GM19397 (cell line): ENCODE results near the gene ZNF485.
"Not testable (repeated sequence)": the region's sequence is repeated elsewhere in the genome, so short reads cannot be mapped to it uniquely, and the experiment has no call there.

Experiments
- ATAC-seq: cut with Tn5 transposase; IDR thresholded peaks from one replicate; pipeline ENCODE4 v1.9.1; 2021; ENCODE audit warnings: mild to moderate bottlenecking, moderate library complexity; ENCODE audit not compliant: unreplicated experiment

ZNF485 gene

GRCh38 chr10:43606323-43607198, at the start of gene ZNF485:
ZNF485 (plus strand) TSS chr10:43606438; CDS start chr10:43607051, 613 bp downstream.
- peak; percentile 100 for ATAC-seq

GRCh38 chr10:43557214-43557613, 49.0 kb upstream of the ZNF485 start:
- ATAC-seq, result no peak

- no peak for ATAC-seq
Measured at GRCh38 chr10:43569681-43570080, 36.6 kb upstream of the ZNF485 start.

DNA sequence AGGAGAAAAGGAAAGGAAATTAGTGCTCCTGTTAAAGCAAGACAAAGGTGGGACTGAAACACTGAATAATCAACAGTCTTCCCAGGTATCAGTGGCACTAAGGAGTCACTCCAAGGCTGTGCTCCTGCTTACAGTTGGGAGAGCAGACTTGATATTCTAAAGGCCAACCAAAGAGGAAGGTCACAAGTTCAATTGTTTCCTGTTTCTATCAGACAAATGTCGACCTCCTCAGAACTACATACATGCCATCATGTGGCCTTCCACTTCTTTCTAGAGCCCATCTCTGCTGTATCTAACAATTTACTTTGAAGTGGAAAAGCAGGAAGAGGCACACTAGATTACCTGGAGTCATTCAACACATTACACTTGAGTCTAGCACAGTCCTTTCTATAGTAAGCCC, 35.3 kb upstream of the ZNF485 start:
- ATAC-seq, result no peak

- no peak for ATAC-seq
Measured at GRCh38 chr10:43573250-43574000, 32.8 kb upstream of the ZNF485 start.

DNA sequence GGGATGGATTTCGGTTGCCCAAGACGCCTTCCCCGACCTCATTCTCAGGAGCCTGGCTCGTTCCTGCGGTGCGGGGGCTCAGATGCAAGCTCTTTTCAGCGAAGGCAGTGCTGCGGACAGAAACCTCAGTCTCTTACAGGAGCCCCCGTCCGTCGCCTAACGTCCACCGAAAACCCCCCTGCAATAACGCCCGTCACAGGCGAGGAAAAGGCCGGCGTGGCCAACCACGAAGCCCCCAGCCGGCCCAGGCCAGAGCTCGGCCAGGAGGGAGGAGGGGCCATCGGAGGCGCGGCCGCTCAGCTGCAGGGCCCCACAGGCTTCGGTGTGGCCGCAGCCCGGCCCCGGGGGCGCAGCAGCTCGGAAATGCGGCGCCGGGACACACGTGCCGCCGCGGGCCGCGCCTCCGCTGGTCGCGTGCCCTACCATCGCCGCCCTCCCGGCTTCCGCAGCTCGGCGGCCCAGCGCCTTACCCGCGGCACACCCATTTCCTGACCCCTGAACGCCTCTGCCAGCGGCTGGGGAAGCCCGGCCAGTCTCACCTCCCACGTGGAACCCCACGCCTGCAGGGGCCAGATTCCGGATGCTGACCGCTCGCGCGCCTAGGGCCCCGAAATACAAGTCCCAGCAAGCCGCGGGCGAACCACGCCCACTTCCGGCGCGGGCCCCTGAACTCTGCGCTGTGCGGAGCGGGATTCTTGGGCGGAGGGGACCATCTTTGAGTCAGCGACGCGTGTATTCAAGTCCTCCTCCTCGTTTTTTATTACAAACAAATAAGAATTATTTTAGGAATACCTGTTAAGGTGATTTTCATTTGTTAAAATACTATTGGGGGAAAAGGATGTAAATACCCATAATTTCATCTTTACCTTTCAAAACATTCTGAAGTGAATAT, 32.0 kb upstream of the ZNF485 start, which contains the start of gene ZNF239:
ZNF239 (minus strand) TSS at position 616 of the 892 bp plus-strand sequence. CDS start 16,537 bp downstream, outside the sequence.
- ATAC-seq, result peak; percentile 94

GRCh38 chr10:43574906-43575305, 31.3 kb upstream of the ZNF485 start:
- ATAC-seq, result no peak

DNA sequence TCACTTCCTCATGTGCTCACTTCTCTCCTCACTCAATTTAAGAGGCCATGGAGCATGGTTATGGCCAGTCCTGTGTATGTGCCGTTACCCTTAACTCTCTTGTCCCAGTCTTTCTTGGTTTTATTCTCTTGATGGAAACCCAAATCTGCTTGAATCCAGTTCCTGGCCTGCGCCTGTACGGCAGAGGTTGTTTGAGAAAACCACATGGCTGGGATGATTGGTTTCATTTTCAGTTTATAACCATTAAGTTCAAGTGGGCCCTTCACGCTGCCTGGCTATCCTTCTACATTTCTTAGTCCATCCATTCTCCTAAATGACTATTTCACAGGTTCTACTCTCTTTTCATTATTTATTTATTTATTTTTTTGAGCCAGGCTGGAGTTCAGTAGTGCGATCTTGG, 30.2 kb upstream of the ZNF485 start:
- no peak for ATAC-seq

DNA sequence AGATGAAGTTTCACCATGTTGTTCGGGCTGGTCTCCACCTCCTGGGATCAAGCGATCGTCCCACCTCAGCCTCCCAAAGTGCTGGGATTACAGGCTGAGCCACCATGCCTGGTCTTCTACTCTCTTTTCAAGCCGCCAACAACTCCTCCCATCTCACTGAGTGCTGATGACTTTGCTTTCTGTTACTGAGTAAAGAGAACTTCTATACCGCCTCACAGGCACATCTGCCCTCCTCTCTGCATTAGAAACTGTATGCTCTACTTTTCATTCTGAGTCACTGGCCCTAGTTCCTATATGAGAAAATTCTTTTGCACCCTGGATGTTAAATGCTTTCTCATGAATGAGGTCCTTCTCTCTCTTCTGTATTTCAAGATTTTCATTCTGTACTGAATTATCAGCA, 29.7 kb upstream of the ZNF485 start:
- ATAC-seq, result no peak

DNA sequence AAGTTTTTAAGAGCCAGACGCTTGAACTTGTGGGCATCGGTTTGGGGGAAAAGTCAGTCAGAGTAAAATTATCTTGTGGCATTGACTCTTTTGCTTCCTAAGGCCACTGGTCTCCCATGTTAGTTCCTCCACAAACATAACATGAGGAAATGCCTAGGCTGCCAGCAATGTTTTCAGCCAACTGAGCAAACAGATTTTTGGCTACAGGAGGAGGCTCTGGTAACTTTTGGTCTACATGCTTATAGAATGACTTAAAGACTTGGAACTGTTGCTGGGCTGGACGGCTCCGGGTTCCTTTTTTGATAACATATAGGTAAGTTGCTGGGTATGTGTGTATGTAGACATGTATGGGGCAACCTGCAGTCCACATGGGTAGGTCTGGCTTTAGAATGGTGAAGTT, 22.2 kb upstream of the ZNF485 start:
- no peak for ATAC-seq

- ATAC-seq, result no peak
Measured at GRCh38 chr10:43585046-43585445, 21.2 kb upstream of the ZNF485 start.

- no peak for ATAC-seq
Measured at GRCh38 chr10:43585981-43586729, 20.1 kb upstream of the ZNF485 start.

- not testable (repeated sequence) for ATAC-seq
Measured at GRCh38 chr10:43586730-43587115, 19.5 kb upstream of the ZNF485 start.

DNA sequence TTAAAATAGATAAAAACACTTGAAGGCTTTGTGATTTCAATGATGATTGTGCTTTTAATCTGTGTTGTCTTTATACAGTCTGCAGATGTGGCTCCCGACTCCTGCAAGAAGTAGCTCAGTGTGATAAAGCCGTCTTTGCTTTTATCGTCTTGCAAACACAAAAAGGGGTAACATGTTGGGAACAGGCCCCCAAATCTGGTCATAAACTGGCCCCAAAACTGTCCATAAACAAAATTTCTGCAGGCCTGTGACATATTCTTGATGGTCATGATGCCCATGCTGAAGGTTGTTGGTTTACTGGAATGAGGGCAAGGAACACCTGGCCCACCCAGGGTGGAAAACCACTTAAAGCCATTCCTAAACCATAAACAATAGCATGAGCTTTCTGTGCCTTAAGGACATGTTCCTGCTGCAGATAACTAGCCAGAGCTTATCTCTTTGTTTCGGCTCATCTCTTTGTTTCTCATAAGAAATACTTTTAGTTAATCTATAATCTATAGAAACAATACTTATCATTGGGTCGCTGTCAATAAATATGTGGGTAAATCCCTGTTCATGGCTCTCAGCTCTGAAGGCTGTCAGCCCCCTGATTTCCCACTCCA, 14.8 kb upstream of the ZNF485 start:
- no peak for ATAC-seq

- peak; percentile 92 for ATAC-seq
Measured at GRCh38 chr10:43594944-43595589, 11.2 kb upstream of the ZNF485 start.

DNA sequence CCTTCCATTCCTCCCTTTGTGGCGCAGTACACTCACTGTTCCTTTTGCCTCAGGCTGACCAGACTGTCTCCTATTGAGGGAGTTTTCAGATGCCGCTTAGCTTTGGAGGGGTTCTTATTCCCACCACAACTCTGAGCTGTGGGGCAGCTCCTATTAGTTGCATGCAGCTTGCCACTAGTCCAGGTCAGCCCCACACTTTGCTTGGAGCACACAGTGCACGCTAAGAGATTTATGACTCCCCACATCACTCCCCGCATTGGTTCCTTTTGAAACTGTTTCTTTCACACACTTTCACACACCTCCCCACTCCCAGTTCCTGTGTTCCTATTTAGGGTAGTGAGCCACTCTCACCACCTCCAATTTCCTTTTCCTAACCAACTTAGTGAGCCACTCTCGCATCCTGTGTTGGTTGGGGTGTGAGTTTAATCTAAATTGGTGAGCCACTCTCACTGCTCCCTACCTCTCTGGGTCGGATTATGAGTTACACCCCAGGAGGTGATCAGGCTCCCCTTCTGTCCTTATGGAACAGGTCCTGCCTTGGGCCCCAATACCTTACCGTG, 10.4 kb upstream of the ZNF485 start:
- ATAC-seq, result peak; percentile 37

- no peak for ATAC-seq
Measured at GRCh38 chr10:43596546-43596945, 9.7 kb upstream of the ZNF485 start.

- ATAC-seq, result no peak
Measured at GRCh38 chr10:43598446-43598845, 7.8 kb upstream of the ZNF485 start.

- no peak for ATAC-seq
Measured at GRCh38 chr10:43599333-43599732, 6.9 kb upstream of the ZNF485 start.
